ENCODE results near the gene MATK.

DNA sequence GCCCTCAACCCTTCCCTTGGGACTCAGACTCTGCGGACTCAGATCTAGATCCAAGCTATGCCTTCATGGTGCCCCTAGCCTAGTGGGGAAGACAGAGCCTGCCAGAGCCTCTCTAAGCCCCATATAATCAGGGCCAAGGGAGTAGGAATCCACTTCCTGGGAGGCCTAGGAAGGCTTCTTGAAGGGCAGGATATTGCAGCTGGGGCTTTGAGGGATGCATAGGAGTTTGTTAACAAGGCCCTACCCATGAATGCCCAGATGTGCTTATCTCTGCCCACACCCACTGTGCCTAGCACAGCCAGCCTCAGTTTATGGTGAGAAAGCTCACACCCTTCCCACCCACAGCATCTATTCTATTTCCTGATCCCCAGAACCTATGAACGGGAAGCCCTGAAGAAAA lies 36.0 kb downstream of the MATK start:
- no peak for TF ChIP-seq CTCF (IDR thresholded peaks at IDR 0.05)
- no peak for TF ChIP-seq POLR2A (IDR thresholded peaks at IDR 0.05)
